H9 (cell line): ENCODE results near the gene DHRSX. TPM values are rescaled to one million over a fixed set of nuclear protein-coding genes. Genes with fewer than 3 reads are reported as not detected.

Experiments
- DNase-seq: peaks from one replicate; pipeline ENCODE4 v3.0.0-alpha.2; 2017
- H2AFZ ChIP-seq: one replicate; pipeline ENCODE4 v1.6.1; 2013; ENCODE audit warnings: mild to moderate bottlenecking, low read length, control low read depth, moderate library complexity
- H2AK5ac ChIP-seq: 2 replicates; pipeline ENCODE4 v1.6.1; 2013; ENCODE audit warnings: low read length, control low read depth, mixed read lengths; ENCODE audit not compliant: insufficient read length
- H2BK120ac ChIP-seq: one replicate; pipeline ENCODE4 v1.6.1; 2013; ENCODE audit warnings: low read depth, mild to moderate bottlenecking, low read length, control low read depth, inconsistent platforms; ENCODE audit not compliant: poor library complexity, severe bottlenecking
- H2BK12ac ChIP-seq: 2 replicates; pipeline ENCODE4 v1.6.1; 2013; ENCODE audit warnings: low read length, control low read depth, mixed read lengths, low read depth; ENCODE audit not compliant: insufficient read length
- H2BK15ac ChIP-seq: 2 replicates; pipeline ENCODE4 v1.6.1; 2013; ENCODE audit warnings: low read depth, low read length, control low read depth
- H2BK20ac ChIP-seq: one replicate; pipeline ENCODE4 v1.6.1; 2013; ENCODE audit warnings: low read depth, mild to moderate bottlenecking, low read length, control low read depth, inconsistent platforms; ENCODE audit not compliant: poor library complexity, severe bottlenecking
- H2BK5ac ChIP-seq: 2 replicates; pipeline ENCODE4 v1.6.1; 2013; ENCODE audit warnings: low read length, control low read depth, mixed read lengths; ENCODE audit not compliant: insufficient read length
- H3K14ac ChIP-seq: 2 replicates; pipeline ENCODE4 v1.6.1; 2013; ENCODE audit warnings: low read length, control low read depth; ENCODE audit not compliant: insufficient read depth
- H3K18ac ChIP-seq: 2 replicates; pipeline ENCODE4 v1.6.1; 2013; ENCODE audit warnings: low read depth, mild to moderate bottlenecking, mixed read lengths, low read length, control low read depth; ENCODE audit not compliant: insufficient read length
- H3K23ac ChIP-seq: 2 replicates; pipeline ENCODE4 v1.6.1; 2013; ENCODE audit warnings: low read length, control low read depth, mixed read lengths, low read depth; ENCODE audit not compliant: insufficient read length
- H3K23me2 ChIP-seq: 2 replicates; pipeline ENCODE4 v1.6.1; 2013; ENCODE audit warnings: low read depth, mild to moderate bottlenecking, mixed read lengths, low read length, control low read depth; ENCODE audit not compliant: insufficient read length, poor library complexity, severe bottlenecking
- H3K27ac ChIP-seq: 2 replicates; pipeline ENCODE4 v1.5.1; 2013; ENCODE audit warnings: low read length, control low read depth, mixed read lengths, low read depth; ENCODE audit not compliant: insufficient read length
- H3K27me3 ChIP-seq: 2 replicates; pipeline ENCODE4 v1.6.1; 2013; ENCODE audit warnings: low read length, control low read depth, inconsistent platforms; ENCODE audit not compliant: insufficient read depth
- H3K4ac ChIP-seq: 2 replicates; pipeline ENCODE4 v1.6.1; 2013; ENCODE audit warnings: low read depth, mild to moderate bottlenecking, control low read depth, inconsistent platforms, low read length, moderate library complexity
- H3K4me1 ChIP-seq: 2 replicates; pipeline ENCODE4 v1.6.1; 2013; ENCODE audit warnings: low read length, control low read depth, inconsistent platforms; ENCODE audit not compliant: insufficient read depth
- H3K4me2 ChIP-seq: 2 replicates; pipeline ENCODE4 v1.6.1; 2013; ENCODE audit warnings: low read length, control low read depth, mixed read lengths; ENCODE audit not compliant: insufficient read length, insufficient read depth
- H3K56ac ChIP-seq: 2 replicates; pipeline ENCODE4 v1.6.1; 2013; ENCODE audit warnings: low read depth, mild to moderate bottlenecking, mixed read lengths, low read length, control low read depth; ENCODE audit not compliant: insufficient read length
- H3K79me1 ChIP-seq: 2 replicates; pipeline ENCODE4 v1.6.1; 2013; ENCODE audit warnings: low read depth, mild to moderate bottlenecking, moderate library complexity, low read length, control low read depth, inconsistent platforms; ENCODE audit not compliant: insufficient read depth, poor library complexity, severe bottlenecking
- H3K79me2 ChIP-seq: 2 replicates; pipeline ENCODE4 v1.6.1; 2013; ENCODE audit warnings: low read length, control low read depth, inconsistent platforms; ENCODE audit not compliant: insufficient read depth
- H3K9ac ChIP-seq: 2 replicates; pipeline ENCODE4 v1.6.1; 2013; ENCODE audit warnings: low read length, control low read depth, mixed read lengths; ENCODE audit not compliant: insufficient read length; ENCODE audit errors: extremely low read depth
- H3K9me3 ChIP-seq: one replicate; pipeline ENCODE4 v1.6.1; 2013; ENCODE audit warnings: low read depth, low read length, inconsistent platforms; ENCODE audit not compliant: control insufficient read depth
- H3T11ph ChIP-seq: one replicate; pipeline ENCODE4 v1.6.1; 2013; ENCODE audit warnings: mild to moderate bottlenecking, low read length, control low read depth, inconsistent platforms
- H4K20me1 ChIP-seq: one replicate; pipeline ENCODE4 v1.6.1; 2013; ENCODE audit not compliant: control insufficient read depth, insufficient read length, insufficient read depth
- H4K5ac ChIP-seq: 2 replicates; pipeline ENCODE4 v1.6.1; 2013; ENCODE audit warnings: low read depth, mild to moderate bottlenecking, mixed read lengths, low read length, control low read depth; ENCODE audit not compliant: insufficient read length
- H4K8ac ChIP-seq: replicated peaks from 2 replicates; pipeline ENCODE4 v1.6.1; 2013; ENCODE audit warnings: low read length, control low read depth, mixed read lengths, low read depth; ENCODE audit not compliant: insufficient read length
- H4K91ac ChIP-seq: 2 replicates; pipeline ENCODE4 v1.6.1; 2013; ENCODE audit warnings: low read depth, mild to moderate bottlenecking, moderate library complexity, mixed read lengths, low read length, control low read depth; ENCODE audit not compliant: insufficient read length
- H3K27ac Mint-ChIP-seq, 3 experiments: 2 replicates in 2 of 3; 3 replicates in 1 of 3; pipeline ENCODE4 v1.8.0; 2020 to 2021; ENCODE audit warnings: mixed read lengths in 3 of 3, mild to moderate bottlenecking in 1 of 3, moderate library complexity in 1 of 3
- H3K27me3 Mint-ChIP-seq: 2 replicates; pipeline ENCODE4 v1.8.0; 2021; ENCODE audit warnings: low read depth, mild to moderate bottlenecking, moderate library complexity, mixed read lengths
- H3K36me3 Mint-ChIP-seq, 3 experiments: 2 replicates in 2 of 3; 3 replicates in 1 of 3; pipeline ENCODE4 v1.8.0; 2020 to 2021; ENCODE audit warnings: low read depth in 3 of 3, mixed read lengths in 3 of 3; ENCODE audit not compliant: insufficient read depth in 1 of 3
- H3K4me1 Mint-ChIP-seq, 2 experiments: 2 replicates each; pipeline ENCODE4 v1.8.0; 2020; ENCODE audit warnings: mixed read lengths in 2 of 2
- H3K4me3 Mint-ChIP-seq, 2 experiments: 2 replicates in 1 of 2; 3 replicates in 1 of 2; pipeline ENCODE4 v1.8.0; 2020 to 2021; ENCODE audit warnings: mild to moderate bottlenecking in 2 of 2, mixed read lengths in 2 of 2, moderate library complexity in 1 of 2
- H3K9me3 Mint-ChIP-seq, 2 experiments: 2 replicates in 1 of 2; 3 replicates in 1 of 2; pipeline ENCODE4 v1.8.0; 2020; ENCODE audit warnings: mild to moderate bottlenecking in 2 of 2, mixed read lengths in 2 of 2, moderate library complexity in 1 of 2
- CTCF ChIP-seq: fragments of 200-600 bp; sonication (generic); conservative IDR thresholded peaks from 3 replicates; pipeline ENCODE4 v1.8.0; 2021; ENCODE audit warnings: antibody characterized with exemption, mild to moderate bottlenecking
- WGBS: extraction: QIAGEN DNeasy Blood & Tissue Kit; methylation state at CpG from one replicate; pipeline ENCODE4 v1.1.7; 2013; ENCODE audit warnings: missing lambda C conversion rate, low lambda C conversion rate, mixed read lengths; ENCODE audit not compliant: insufficient read length; ENCODE audit errors: extremely low coverage; 5-methylcytosine and 5-hydroxymethylcytosine counted together
- total RNA-seq: library from RNA; stranded (reverse); gene quantifications from 2 replicates; pipeline ENCODE4 v1.2.1, GENCODE V29; 2021

DHRSX gene
- total RNA-seq, 1 experiment from 2014 or later, result 44.0 TPM

DNA sequence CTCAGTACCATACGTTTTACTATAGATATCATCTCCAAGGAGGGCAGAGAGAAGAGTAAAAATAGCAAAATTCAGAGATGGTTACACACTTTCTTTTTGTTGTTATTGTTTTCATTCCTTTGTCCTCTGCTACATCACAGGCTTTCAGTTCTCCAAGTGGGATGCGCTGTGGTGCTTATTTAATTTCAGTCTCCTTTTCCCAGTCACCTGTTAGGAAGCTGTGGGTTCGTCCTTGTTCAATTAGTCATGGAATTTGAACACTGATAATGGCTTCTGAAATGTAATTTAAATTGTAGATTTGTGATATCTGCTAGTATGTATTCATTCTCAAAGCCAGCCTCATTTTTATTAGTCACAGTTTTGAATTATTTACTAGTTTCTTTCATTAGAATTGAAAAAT, 38.8 kb upstream of the DHRSX start:
- no peak overlapping the region for H4K91ac ChIP-seq
- H4K5ac ChIP-seq, result no peak overlapping the region
- DNase-seq, result no peak
- Mint-ChIP-seq H3K4me1 (peaks cover 11 to 20% of the 10 kb centered on the region in 2 experiments), H3K27ac (no peak overlapping the region), H3K27me3 (no peaks in the 10 kb centered on the region; the same call in 1 of the 2 replicates), H3K9me3 (peaks cover 7 to 10% of the 10 kb centered on the region in 2 experiments; a peak in 4 of 5 replicates), H3K4me3 (no peak overlapping the region), H3K36me3 (peaks cover 3 to 11% (median 5%) of the 10 kb centered on the region in 3 experiments; a peak in 5 of 7 replicates)
- H3K79me1 ChIP-seq, result no peaks in the 10 kb centered on the region
- no peaks in the 10 kb centered on the region for H4K20me1 ChIP-seq
- no peak for TF ChIP-seq CTCF
- no peak overlapping the region for H3K56ac ChIP-seq
- no peak overlapping the region for H4K8ac ChIP-seq
- no peaks in the 10 kb centered on the region for H3K79me2 ChIP-seq
- no peak overlapping the region for H3T11ph ChIP-seq
- H3K9ac ChIP-seq, result no peak overlapping the region
- no peaks in the 10 kb centered on the region for H3K23me2 ChIP-seq
- WGBS, result no CpG with 5 or more reads among the region's 3 CpGs
- no peak overlapping the region for H2BK20ac ChIP-seq
- no peaks in the 10 kb centered on the region for H3K4me1 ChIP-seq
- H3K14ac ChIP-seq, result no peak overlapping the region
- H2BK12ac ChIP-seq, result no peak overlapping the region
- H2AFZ ChIP-seq, result no peak overlapping the region
- no peak overlapping the region for H3K4me2 ChIP-seq
- no peak overlapping the region for H3K27ac ChIP-seq
- no peak overlapping the region for H2BK5ac ChIP-seq
- no peak overlapping the region for H3K23ac ChIP-seq
- H2AK5ac ChIP-seq, result no peak overlapping the region
- H3K27me3 ChIP-seq, result no peaks in the 10 kb centered on the region
- H3K9me3 ChIP-seq, result no peaks in the 10 kb centered on the region
- no peak overlapping the region for H3K18ac ChIP-seq
- H3K4ac ChIP-seq, result no peak overlapping the region
- H2BK15ac ChIP-seq, result no peak overlapping the region
- H2BK120ac ChIP-seq, result no peak overlapping the region
